ENCODE results near the gene C6orf47. TPM values are rescaled to one million over a fixed set of nuclear protein-coding genes. Genes with fewer than 3 reads are reported as not detected.

C6orf47 gene
- total and polyA plus RNA-seq, 2 donors (not counting 3 experiments of a cell fraction or from before 2014, with no cell fraction given): 5.8 to 12.8 TPM

- Histone ChIP-seq H3K79me2 (ENCODE audit: control insufficient read depth, insufficient read depth, low read length) (peaks cover 49% of the 10 kb centered on the region), H3K9me1 (replicated peaks; ENCODE audit: control insufficient read depth, extremely low read depth, insufficient read depth, low read length) (no peaks in the 10 kb centered on the region), H3K4me2 (ENCODE audit: insufficient read depth, low read length) (no peak overlapping the region), H3K36me3 (ENCODE audit: control insufficient read depth in 2 of 2, extremely low read depth in 1 of 2, insufficient read depth in 2 of 2, low read length in 2 of 2) (peaks cover 48 to 86% of the 10 kb centered on the region in 2 experiments), H3K9ac (replicated peaks; ENCODE audit: extremely low read depth, insufficient read depth, low read length) (no peak overlapping the region), H3K27me3 (ENCODE audit: control insufficient read depth in 2 of 2, insufficient read depth in 2 of 2, low read length in 2 of 2) (no peaks in the 10 kb centered on the region), H3K27ac (ENCODE audit: insufficient read depth, low read depth, low read length) (no peak overlapping the region), H3K4me3 (replicated peaks in 1 of 3; ENCODE audit: insufficient read depth in 1 of 3, low read depth in 1 of 3, low read length in 3 of 3) (no peak overlapping the region), H2AFZ (ENCODE audit: low read depth, low read length) (no peak overlapping the region), H3K9me3 (replicated peaks; ENCODE audit: control insufficient read depth, insufficient read depth, low read length) (no peaks in the 10 kb centered on the region), H3K4me1 (ENCODE audit: control insufficient read depth, extremely low read depth, insufficient read depth, low read length) (no peaks in the 10 kb centered on the region), H4K20me1 (replicated peaks; ENCODE audit: control insufficient read depth, extremely low read depth, insufficient read depth, low read length) (peaks cover 3% of the 10 kb centered on the region)
- intact Hi-C loops (cut with micrococcal nuclease): no loop called here
- FAIRE-seq (no peak), DNase-seq (ENCODE audit: low read depth, low spot score) (no peak)
- no peak for TF ChIP-seq MYC (IDR thresholded peaks at IDR 0.05; ENCODE audit: low read depth, low read length)
- TF ChIP-seq CTCF (IDR thresholded peaks at IDR 0.05; ENCODE audit: extremely low read depth in 1 of 2, insufficient read depth in 1 of 2, low read depth in 1 of 2, low read length in 2 of 2): no peak
- TF ChIP-seq POLR2AphosphoS5 (IDR thresholded peaks at IDR 0.05; ENCODE audit: insufficient read depth, low read depth, low read length): no peak
- no peak for TF ChIP-seq EZH2 (IDR thresholded peaks at IDR 0.05; ENCODE audit: borderline replicate concordance, low read depth, low read length, severe bottlenecking)
- TF ChIP-seq, protein P1, sequence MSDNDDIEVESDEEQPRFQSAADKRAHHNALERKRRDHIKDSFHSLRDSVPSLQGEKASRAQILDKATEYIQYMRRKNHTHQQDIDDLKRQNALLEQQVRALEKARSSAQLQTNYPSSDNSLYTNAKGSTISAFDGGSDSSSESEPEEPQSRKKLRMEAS (IDR thresholded peaks at IDR 0.05; ENCODE audit: insufficient read depth, insufficient read length): no peak
- no peak for TF ChIP-seq GATA2 (IDR thresholded peaks at IDR 0.05; ENCODE audit: insufficient read depth, insufficient read length, low read depth, low read length)
- no peak for TF ChIP-seq POLR2A (IDR thresholded peaks at IDR 0.05; ENCODE audit: low read depth, low read length)
- no TSS peak for BruUV-seq (replicated peaks)
- dilution Hi-C loops (cut with MboI; ENCODE audit: extremely low pct_ligation_motif_present, low sequenced_read_pairs): no loop called here
- CTCF ChIA-PET: interaction anchor here (1.1 kb wide), 1 partner anchor 78 kb away, joined by 5 read pairs; no protein-coding TSS in a partner anchor
- POLR2A ChIA-PET: no interaction called here
These were observed 31.6 kb downstream of the C6orf47 start for GRCh38 chr6:31629014-31629413.

All from endothelial cell of umbilical vein (primary cell).